Stimulated activated naive CD8-positive, alpha-beta T cell treated with anti-CD3 and anti-CD28 coated beads, Interleukin-15, Interleukin-2, amounts not matched to agents 100 ng/mL and 50 ng/mL, for 24 hours (primary cell): Measurements from ENCODE around the gene DCHS2.
"Not testable (repeated sequence)": the region's sequence is repeated elsewhere in the genome, so short reads cannot be mapped to it uniquely, and the experiment has no call there.

Experiments used
- H3K27ac Mint-ChIP-seq: one replicate; pipeline ENCODE4 v1.8.0; 2021; ENCODE audit warnings: mild to moderate bottlenecking, mixed read lengths
- H3K27me3 Mint-ChIP-seq: one replicate; pipeline ENCODE4 v1.8.0; 2021; ENCODE audit warnings: mixed read lengths
- H3K36me3 Mint-ChIP-seq: one replicate; pipeline ENCODE4 v1.8.0; 2021; ENCODE audit warnings: low read depth, mixed read lengths
- H3K4me1 Mint-ChIP-seq: one replicate; pipeline ENCODE4 v1.8.0; 2021; ENCODE audit warnings: low read depth, mixed read lengths
- H3K4me3 Mint-ChIP-seq: one replicate; pipeline ENCODE4 v1.8.0; 2021; ENCODE audit warnings: mild to moderate bottlenecking, mixed read lengths
- H3K9me3 Mint-ChIP-seq: one replicate; pipeline ENCODE4 v1.8.0; 2021; ENCODE audit warnings: mixed read lengths

Gene DCHS2

GRCh38 chr4:154231806-154232478 lies 259.7 kb downstream of the DCHS2 start:
- no peaks in the 10 kb centered on the region for H3K36me3 Mint-ChIP-seq
- H3K27me3 Mint-ChIP-seq = peaks cover 30% of the 10 kb centered on the region
- H3K4me3 Mint-ChIP-seq = no peak overlapping the region
- no peaks in the 10 kb centered on the region for H3K9me3 Mint-ChIP-seq
- H3K4me1 Mint-ChIP-seq = no peaks in the 10 kb centered on the region
- H3K27ac Mint-ChIP-seq = no peak overlapping the region

GRCh38 chr4:154230723-154231122 lies 260.9 kb downstream of the DCHS2 start:
- no peaks in the 10 kb centered on the region for H3K9me3 Mint-ChIP-seq
- H3K4me3 Mint-ChIP-seq = no peak overlapping the region
- no peaks in the 10 kb centered on the region for H3K4me1 Mint-ChIP-seq
- H3K27me3 Mint-ChIP-seq = peaks cover 24% of the 10 kb centered on the region
- no peak overlapping the region for H3K27ac Mint-ChIP-seq
- no peaks in the 10 kb centered on the region for H3K36me3 Mint-ChIP-seq

GRCh38 chr4:154230091-154230490 lies 261.5 kb downstream of the DCHS2 start:
- Mint-ChIP-seq H3K27ac (no peak overlapping the region), H3K36me3 (no peaks in the 10 kb centered on the region), H3K9me3 (no peaks in the 10 kb centered on the region), H3K4me1 (no peaks in the 10 kb centered on the region), H3K4me3 (no peak overlapping the region), H3K27me3 (peaks cover 24% of the 10 kb centered on the region)

- H3K27ac Mint-ChIP-seq = no peak overlapping the region
- H3K27me3 Mint-ChIP-seq = peaks cover 1% of the 10 kb centered on the region
- H3K4me1 Mint-ChIP-seq = no peaks in the 10 kb centered on the region
Observed at GRCh38 chr4:154222875-154223274, 268.7 kb downstream of the DCHS2 start.

GRCh38 chr4:154218051-154218450 lies 273.5 kb downstream of the DCHS2 start:
- Mint-ChIP-seq H3K4me1 (no peaks in the 10 kb centered on the region), H3K36me3 (peaks cover 5% of the 10 kb centered on the region), H3K27me3 (peaks cover 4% of the 10 kb centered on the region), H3K27ac (no peak overlapping the region), H3K4me3 (no peak overlapping the region), H3K9me3 (peaks cover 11% of the 10 kb centered on the region)

More at GRCh38 chr4:154222875-154223274, 268.7 kb downstream of the DCHS2 start:
- Mint-ChIP-seq H3K4me3 (no peak overlapping the region), H3K9me3 (peaks cover 21% of the 10 kb centered on the region), H3K36me3 (peaks cover 5% of the 10 kb centered on the region)

GRCh38 chr4:154217384-154217783 lies 274.2 kb downstream of the DCHS2 start:
- H3K4me3 Mint-ChIP-seq, H3K27me3 Mint-ChIP-seq, H3K27ac Mint-ChIP-seq, H3K9me3 Mint-ChIP-seq, H3K36me3 Mint-ChIP-seq, H3K4me1 Mint-ChIP-seq: not testable (repeated sequence)

GRCh38 chr4:154211506-154211905 lies 280.1 kb downstream of the DCHS2 start:
- H3K27me3 Mint-ChIP-seq = peaks cover 4% of the 10 kb centered on the region
- no peak overlapping the region for H3K4me3 Mint-ChIP-seq
- no peaks in the 10 kb centered on the region for H3K36me3 Mint-ChIP-seq
- H3K9me3 Mint-ChIP-seq = no peaks in the 10 kb centered on the region
- H3K4me1 Mint-ChIP-seq = no peaks in the 10 kb centered on the region
- H3K27ac Mint-ChIP-seq = no peak overlapping the region

- peaks cover 4% of the 10 kb centered on the region for H3K27me3 Mint-ChIP-seq
- no peak overlapping the region for H3K27ac Mint-ChIP-seq
- H3K9me3 Mint-ChIP-seq = no peaks in the 10 kb centered on the region
- no peaks in the 10 kb centered on the region for H3K36me3 Mint-ChIP-seq
- H3K4me3 Mint-ChIP-seq = no peak overlapping the region
- H3K4me1 Mint-ChIP-seq = no peaks in the 10 kb centered on the region
Observed at GRCh38 chr4:154208424-154208823, 283.2 kb downstream of the DCHS2 start.

GRCh38 chr4:154205471-154205870 lies 286.1 kb downstream of the DCHS2 start:
- Mint-ChIP-seq H3K4me3 (no peak overlapping the region), H3K4me1 (no peaks in the 10 kb centered on the region), H3K27me3 (peaks cover 21% of the 10 kb centered on the region), H3K9me3 (no peaks in the 10 kb centered on the region), H3K36me3 (no peaks in the 10 kb centered on the region), H3K27ac (no peak overlapping the region)

- Mint-ChIP-seq H3K27ac (no peak overlapping the region), H3K4me1 (no peaks in the 10 kb centered on the region), H3K4me3 (no peak overlapping the region), H3K9me3 (peaks cover 12% of the 10 kb centered on the region), H3K36me3 (no peaks in the 10 kb centered on the region), H3K27me3 (peaks cover 31% of the 10 kb centered on the region)
Observed at GRCh38 chr4:154194649-154195048, 296.9 kb downstream of the DCHS2 start.

GRCh38 chr4:154192585-154192984 lies 299.0 kb downstream of the DCHS2 start:
- Mint-ChIP-seq H3K9me3 (peaks cover 12% of the 10 kb centered on the region), H3K27ac (no peak overlapping the region), H3K36me3 (no peaks in the 10 kb centered on the region), H3K4me1 (no peaks in the 10 kb centered on the region), H3K27me3 (peaks cover 26% of the 10 kb centered on the region), H3K4me3 (no peak overlapping the region)

- peaks cover 25% of the 10 kb centered on the region for H3K27me3 Mint-ChIP-seq
- H3K4me1 Mint-ChIP-seq = no peaks in the 10 kb centered on the region
- H3K4me3 Mint-ChIP-seq = no peak overlapping the region
- H3K9me3 Mint-ChIP-seq = no peaks in the 10 kb centered on the region
- H3K36me3 Mint-ChIP-seq = no peaks in the 10 kb centered on the region
- no peak overlapping the region for H3K27ac Mint-ChIP-seq
Observed at GRCh38 chr4:154189346-154189745, 302.3 kb downstream of the DCHS2 start.

- Mint-ChIP-seq H3K9me3 (no peaks in the 10 kb centered on the region), H3K4me1 (no peaks in the 10 kb centered on the region), H3K27me3 (peaks cover 25% of the 10 kb centered on the region), H3K4me3 (no peak overlapping the region), H3K36me3 (no peaks in the 10 kb centered on the region), H3K27ac (no peak overlapping the region)
Observed at GRCh38 chr4:154186888-154187287, 304.7 kb downstream of the DCHS2 start.

- Mint-ChIP-seq H3K36me3 (no peaks in the 10 kb centered on the region), H3K4me3 (no peak overlapping the region), H3K9me3 (no peaks in the 10 kb centered on the region), H3K4me1 (no peaks in the 10 kb centered on the region), H3K27ac (no peak overlapping the region), H3K27me3 (peaks cover 22% of the 10 kb centered on the region)
Observed at GRCh38 chr4:154186035-154186434, 305.6 kb downstream of the DCHS2 start.

- Mint-ChIP-seq H3K9me3 (no peaks in the 10 kb centered on the region), H3K36me3 (no peaks in the 10 kb centered on the region), H3K27ac (no peak overlapping the region), H3K27me3 (peaks cover 15% of the 10 kb centered on the region), H3K4me3 (no peak overlapping the region), H3K4me1 (no peaks in the 10 kb centered on the region)
Observed at GRCh38 chr4:154184238-154184637, 307.4 kb downstream of the DCHS2 start.

GRCh38 chr4:154183264-154183663 lies 308.3 kb downstream of the DCHS2 start:
- Mint-ChIP-seq H3K36me3 (no peaks in the 10 kb centered on the region), H3K27ac (no peak overlapping the region), H3K9me3 (no peaks in the 10 kb centered on the region), H3K4me3 (no peak overlapping the region), H3K27me3 (peaks cover 23% of the 10 kb centered on the region), H3K4me1 (no peaks in the 10 kb centered on the region)
